ENCODE results near the gene CLEC2A. TPM values are rescaled to one million over a fixed set of nuclear protein-coding genes. Genes with fewer than 3 reads are reported as not detected.

CLEC2A gene
- polyA plus RNA-seq, 2 of the 4 experiments (the other 2 are of a cell fraction): not detected

DNA sequence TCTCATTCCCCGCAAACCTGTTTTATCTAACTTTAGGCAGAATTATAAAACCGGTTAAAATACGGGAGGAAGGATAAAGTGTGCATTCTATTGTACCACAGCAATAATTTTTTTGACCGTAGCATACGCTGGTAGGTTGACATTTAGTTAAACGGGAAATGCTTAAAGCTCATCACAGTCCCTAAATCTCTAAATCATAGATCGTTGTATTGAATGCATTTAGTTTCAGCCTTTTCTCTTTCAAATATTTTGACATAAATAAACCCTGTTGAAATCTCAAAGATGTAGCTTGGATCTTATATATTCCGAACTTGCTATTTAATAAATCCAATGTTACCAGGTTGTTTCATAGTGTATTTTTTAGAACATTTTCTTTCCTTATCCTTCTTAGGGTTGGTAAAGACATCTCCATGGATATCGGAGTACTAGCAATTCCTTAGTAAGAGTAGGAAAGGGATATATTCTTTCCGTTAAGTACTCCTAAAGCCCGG lies 63.8 kb downstream of the CLEC2A start:
- DNase-seq (ENCODE audit: low read depth in 1 of 2, low spot score in 1 of 2): no peak
- no peaks in the 10 kb centered on the region for H3K4me1 ChIP-seq
- no peaks in the 10 kb centered on the region for H3K9me3 ChIP-seq
- 69% methylated on average over 11 of the region's 11 CpGs for WGBS (ENCODE audit: missing lambda C conversion rate)
- H3K4me2 ChIP-seq: peak overlapping the region; percentile 76
- peak overlapping the region in 1 of 2 experiments; percentile 15; a peak in 1 of 6 replicates for H3K27ac ChIP-seq
- FAIRE-seq: no peak
- H3K4me3 ChIP-seq: peak overlapping the region; percentile 39; the same call in 2 of the 3 replicates
- ChIA-PET CTCF (interaction anchor here (0.6 kb wide), 1 partner anchor 25 kb away, joined by 5 read pairs; no protein-coding TSS in a partner anchor), POLR2A (no interaction called here)
- no peak for ATAC-seq
- TF ChIP-seq, protein P1, sequence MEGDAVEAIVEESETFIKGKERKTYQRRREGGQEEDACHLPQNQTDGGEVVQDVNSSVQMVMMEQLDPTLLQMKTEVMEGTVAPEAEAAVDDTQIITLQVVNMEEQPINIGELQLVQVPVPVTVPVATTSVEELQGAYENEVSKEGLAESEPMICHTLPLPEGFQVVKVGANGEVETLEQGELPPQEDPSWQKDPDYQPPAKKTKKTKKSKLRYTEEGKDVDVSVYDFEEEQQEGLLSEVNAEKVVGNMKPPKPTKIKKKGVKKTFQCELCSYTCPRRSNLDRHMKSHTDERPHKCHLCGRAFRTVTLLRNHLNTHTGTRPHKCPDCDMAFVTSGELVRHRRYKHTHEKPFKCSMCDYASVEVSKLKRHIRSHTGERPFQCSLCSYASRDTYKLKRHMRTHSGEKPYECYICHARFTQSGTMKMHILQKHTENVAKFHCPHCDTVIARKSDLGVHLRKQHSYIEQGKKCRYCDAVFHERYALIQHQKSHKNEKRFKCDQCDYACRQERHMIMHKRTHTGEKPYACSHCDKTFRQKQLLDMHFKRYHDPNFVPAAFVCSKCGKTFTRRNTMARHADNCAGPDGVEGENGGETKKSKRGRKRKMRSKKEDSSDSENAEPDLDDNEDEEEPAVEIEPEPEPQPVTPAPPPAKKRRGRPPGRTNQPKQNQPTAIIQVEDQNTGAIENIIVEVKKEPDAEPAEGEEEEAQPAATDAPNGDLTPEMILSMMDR (IDR thresholded peaks at IDR 0.05): no peak
- TF ChIP-seq PHF8 (IDR thresholded peaks at IDR 0.05; ENCODE audit: borderline replicate concordance, low read depth): no peak

DNA sequence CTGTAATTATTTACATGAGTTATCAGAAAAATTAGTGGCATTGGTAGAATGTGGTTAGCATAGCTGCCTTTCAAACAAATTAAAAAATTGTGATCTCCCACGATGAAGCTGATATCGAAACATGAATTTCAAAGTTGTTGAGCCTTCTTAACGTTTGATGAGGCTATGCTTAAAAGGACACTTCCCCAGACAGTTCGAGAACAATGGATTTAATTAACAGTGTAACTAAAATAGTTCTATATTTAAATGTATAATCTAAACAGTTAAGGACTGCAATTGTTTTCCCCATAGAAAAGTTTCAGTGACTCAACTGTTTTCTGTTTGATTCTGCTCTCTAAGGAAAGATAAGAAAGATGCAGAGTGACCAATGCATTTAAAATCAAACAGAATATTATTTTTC lies 64.6 kb downstream of the CLEC2A start:
- WGBS (ENCODE audit: missing lambda C conversion rate): 49% methylated on average over 4 of the region's 4 CpGs

DNA sequence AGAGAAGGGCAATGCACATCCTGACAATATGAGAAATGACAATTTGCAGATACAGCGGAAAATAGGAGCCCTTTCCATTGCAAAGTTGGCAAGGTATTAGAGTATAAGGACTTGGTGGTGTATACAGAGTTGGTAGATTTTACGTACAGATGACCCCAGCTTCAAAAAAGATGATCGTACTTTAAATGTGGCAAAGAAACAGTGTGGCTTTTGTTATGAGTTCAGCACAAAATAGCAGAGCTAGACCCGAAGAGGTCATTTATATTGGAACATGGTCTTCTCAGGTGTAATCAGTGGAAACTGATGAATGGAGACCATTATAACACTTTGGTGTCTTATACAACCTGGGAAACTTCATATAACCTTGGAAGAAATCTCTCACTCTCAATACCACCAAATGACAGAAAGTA lies 65.3 kb downstream of the CLEC2A start:
- DNase-seq (ENCODE audit: low read depth in 1 of 2, low spot score in 1 of 2): no peak
- POLR2A ChIA-PET: no interaction called here
- CTCF ChIA-PET: interaction anchor here (0.9 to 1.0 kb wide), 2 partner anchors 56 to 146 kb away, joined by 3 read pairs; no protein-coding TSS in a partner anchor
- Histone ChIP-seq H3K4me3 (no peak overlapping the region), H3K4me2 (peak overlapping the region; percentile 76), H3K27ac (no peak overlapping the region), H3K9me3 (no peaks in the 10 kb centered on the region), H3K4me1 (no peaks in the 10 kb centered on the region)
- no peak for ATAC-seq
- TF ChIP-seq, protein P2, sequence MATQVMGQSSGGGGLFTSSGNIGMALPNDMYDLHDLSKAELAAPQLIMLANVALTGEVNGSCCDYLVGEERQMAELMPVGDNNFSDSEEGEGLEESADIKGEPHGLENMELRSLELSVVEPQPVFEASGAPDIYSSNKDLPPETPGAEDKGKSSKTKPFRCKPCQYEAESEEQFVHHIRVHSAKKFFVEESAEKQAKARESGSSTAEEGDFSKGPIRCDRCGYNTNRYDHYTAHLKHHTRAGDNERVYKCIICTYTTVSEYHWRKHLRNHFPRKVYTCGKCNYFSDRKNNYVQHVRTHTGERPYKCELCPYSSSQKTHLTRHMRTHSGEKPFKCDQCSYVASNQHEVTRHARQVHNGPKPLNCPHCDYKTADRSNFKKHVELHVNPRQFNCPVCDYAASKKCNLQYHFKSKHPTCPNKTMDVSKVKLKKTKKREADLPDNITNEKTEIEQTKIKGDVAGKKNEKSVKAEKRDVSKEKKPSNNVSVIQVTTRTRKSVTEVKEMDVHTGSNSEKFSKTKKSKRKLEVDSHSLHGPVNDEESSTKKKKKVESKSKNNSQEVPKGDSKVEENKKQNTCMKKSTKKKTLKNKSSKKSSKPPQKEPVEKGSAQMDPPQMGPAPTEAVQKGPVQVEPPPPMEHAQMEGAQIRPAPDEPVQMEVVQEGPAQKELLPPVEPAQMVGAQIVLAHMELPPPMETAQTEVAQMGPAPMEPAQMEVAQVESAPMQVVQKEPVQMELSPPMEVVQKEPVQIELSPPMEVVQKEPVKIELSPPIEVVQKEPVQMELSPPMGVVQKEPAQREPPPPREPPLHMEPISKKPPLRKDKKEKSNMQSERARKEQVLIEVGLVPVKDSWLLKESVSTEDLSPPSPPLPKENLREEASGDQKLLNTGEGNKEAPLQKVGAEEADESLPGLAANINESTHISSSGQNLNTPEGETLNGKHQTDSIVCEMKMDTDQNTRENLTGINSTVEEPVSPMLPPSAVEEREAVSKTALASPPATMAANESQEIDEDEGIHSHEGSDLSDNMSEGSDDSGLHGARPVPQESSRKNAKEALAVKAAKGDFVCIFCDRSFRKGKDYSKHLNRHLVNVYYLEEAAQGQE (IDR thresholded peaks at IDR 0.05): no peak
- TF ChIP-seq RFX5 (IDR thresholded peaks at IDR 0.05): no peak
- TF ChIP-seq FOXS1 (CRISPR knock-in tag; IDR thresholded peaks at IDR 0.05): no peak
- TF ChIP-seq, protein P3, sequence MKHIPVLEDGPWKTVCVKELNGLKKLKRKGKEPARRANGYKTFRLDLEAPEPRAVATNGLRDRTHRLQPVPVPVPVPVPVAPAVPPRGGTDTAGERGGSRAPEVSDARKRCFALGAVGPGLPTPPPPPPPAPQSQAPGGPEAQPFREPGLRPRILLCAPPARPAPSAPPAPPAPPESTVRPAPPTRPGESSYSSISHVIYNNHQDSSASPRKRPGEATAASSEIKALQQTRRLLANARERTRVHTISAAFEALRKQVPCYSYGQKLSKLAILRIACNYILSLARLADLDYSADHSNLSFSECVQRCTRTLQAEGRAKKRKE (CRISPR knock-in tag; IDR thresholded peaks at IDR 0.05; ENCODE audit: low read depth): no peak
- peak; percentile 38 for TF ChIP-seq MAFK (IDR thresholded peaks at IDR 0.05; ENCODE audit: partially characterized antibody)
- no peak for TF ChIP-seq ESRRA (IDR thresholded peaks at IDR 0.05; ENCODE audit: borderline replicate concordance, low read length)
- no peak for TF ChIP-seq ZSCAN20 (CRISPR knock-in tag; IDR thresholded peaks at IDR 0.05)
- FAIRE-seq: no peak
- 48% methylated on average over 4 of the region's 4 CpGs for WGBS (ENCODE audit: missing lambda C conversion rate)

More for the DNA sequence above, 64.6 kb downstream of the CLEC2A start:
- DNase-seq (ENCODE audit: low read depth in 1 of 2, low spot score in 1 of 2) (no peak), ATAC-seq (no peak), FAIRE-seq (no peak)
- CTCF ChIA-PET: interaction anchor here (0.9 kb wide), 1 partner anchor 56 kb away, joined by 3 read pairs; no protein-coding TSS in a partner anchor
- H3K27ac ChIP-seq: no peak overlapping the region
- peak overlapping the region; percentile 76 for H3K4me2 ChIP-seq
- no peak for TF ChIP-seq HOXB13 (CRISPR knock-in tag; IDR thresholded peaks at IDR 0.05; ENCODE audit: low read depth)
- no peak for TF ChIP-seq HDAC2 (IDR thresholded peaks at IDR 0.05)
- no peak for TF ChIP-seq HOXA7 (CRISPR knock-in tag; IDR thresholded peaks at IDR 0.05)
- TF ChIP-seq SREBF2 (IDR thresholded peaks at IDR 0.05): no peak
- H3K9me3 ChIP-seq: no peaks in the 10 kb centered on the region
- POLR2A ChIA-PET: no interaction called here
- H3K4me1 ChIP-seq: no peaks in the 10 kb centered on the region
- no peak overlapping the region for H3K4me3 ChIP-seq
